H1 (cell line): ENCODE results near the gene USH2A. TPM values are rescaled to one million over a fixed set of nuclear protein-coding genes. Genes with fewer than 3 reads are reported as not detected.
A peak's percentile ranks its signal among the peaks of the same experiment; 100 is the strongest.

Source experiments
- CTCF ChIA-PET: fragments of 300-600 bp; sonication (Branson Sonifier 250); formaldehyde crosslinking; loops from one replicate; lab custom pipeline; 2021; ENCODE audit not compliant: partially characterized antibody; lab: Charles Lee
- POLR2A ChIA-PET: fragments of 300-600 bp; sonication (Branson Sonifier 250); formaldehyde crosslinking; loops from one replicate; lab custom pipeline; 2021; ENCODE audit warnings: inconsistent platforms; ENCODE audit not compliant: partially characterized antibody; lab: Charles Lee
- DNase-seq, 2 experiments: peaks; one replicate each; pipeline versions ENCODE4 v3.0.0 to v3.0.0-alpha.2; 2010 to 2022; ENCODE audit warnings: low spot score in 2 of 2, low read depth in 1 of 2, mixed read lengths in 1 of 2
- FAIRE-seq: peaks from 2 replicates; lab custom pipeline; 2011; peaks lifted over from hg19 to GRCh38; lab: Jason Lieb, UNC
- H2AFZ ChIP-seq: 2 replicates; pipeline ENCODE4 v1.8.1; 2012; ENCODE audit warnings: low read length, inconsistent platforms
- H2AK5ac ChIP-seq: 2 replicates; pipeline ENCODE4 v1.6.1; 2013; ENCODE audit warnings: low read depth, low read length
- H2BK120ac ChIP-seq: replicated peaks from 2 replicates; pipeline ENCODE3; 2013; ENCODE audit warnings: low read depth, low read length, inconsistent platforms
- H2BK12ac ChIP-seq: 2 replicates; pipeline ENCODE4 v1.6.1; 2013; ENCODE audit warnings: low read depth, low read length
- H2BK15ac ChIP-seq: 2 replicates; pipeline ENCODE4 v1.6.1; 2013; ENCODE audit warnings: low read length
- H2BK20ac ChIP-seq: 2 replicates; pipeline ENCODE4 v1.6.1; 2013; ENCODE audit warnings: low read length
- H2BK5ac ChIP-seq: 2 replicates; pipeline ENCODE4 v1.6.1; 2013; ENCODE audit warnings: low read depth, low read length
- H3K14ac ChIP-seq: 2 replicates; pipeline ENCODE4 v1.6.1; 2013; ENCODE audit warnings: inconsistent platforms; ENCODE audit not compliant: insufficient read length
- H3K18ac ChIP-seq: 2 replicates; pipeline ENCODE4 v1.6.1; 2013; ENCODE audit warnings: low read length; ENCODE audit errors: extremely low read depth
- H3K23ac ChIP-seq: 2 replicates; pipeline ENCODE4 v1.6.1; 2013; ENCODE audit warnings: inconsistent platforms; ENCODE audit not compliant: insufficient read length
- H3K23me2 ChIP-seq: 2 replicates; pipeline ENCODE4 v1.6.1; 2013; ENCODE audit warnings: low read depth, low read length
- H3K27ac ChIP-seq: 2 replicates; pipeline ENCODE4 v1.6.1; 2011; ENCODE audit warnings: low read depth, low read length, inconsistent platforms
- H3K27me3 ChIP-seq, 4 experiments: replicated peaks in 1 of 4; 1 replicate in 1 of 4; 2 replicates in 3 of 4; pipeline versions ENCODE4 v1.6.1 to v1.8.1; 2011 to 2013; ENCODE audit warnings: low read length in 3 of 4, mild to moderate bottlenecking in 3 of 4, inconsistent platforms in 2 of 4, mixed read lengths in 2 of 4, moderate library complexity in 1 of 4; ENCODE audit not compliant: control insufficient read depth in 3 of 4, insufficient read depth in 3 of 4; ENCODE audit errors: extremely low read depth in 1 of 4
- H3K36me3 ChIP-seq, 4 experiments: 2 replicates each; pipeline versions ENCODE4 v1.6.1 to v1.8.1; 2011 to 2013; ENCODE audit warnings: mild to moderate bottlenecking in 4 of 4, low read length in 3 of 4, moderate library complexity in 2 of 4, control low read depth in 1 of 4, inconsistent platforms in 1 of 4; ENCODE audit not compliant: insufficient read depth in 4 of 4, control insufficient read depth in 2 of 4
- H3K4ac ChIP-seq: replicated peaks from 2 replicates; pipeline ENCODE3; 2013; ENCODE audit warnings: low read length, low read depth, mixed read lengths, inconsistent platforms; ENCODE audit not compliant: insufficient read length
- H3K4me1 ChIP-seq, 4 experiments: replicated peaks in 1 of 4; 1 replicate in 1 of 4; 2 replicates in 3 of 4; pipeline versions ENCODE4 v1.6.1 to v1.8.1; 2011 to 2013; ENCODE audit warnings: low read length in 3 of 4, inconsistent platforms in 2 of 4, mixed read lengths in 1 of 4; ENCODE audit not compliant: insufficient read depth in 4 of 4, control insufficient read depth in 3 of 4
- H3K4me2 ChIP-seq, 2 experiments: 2 replicates each; pipeline versions ENCODE4 v1.6.1 to v1.8.1; 2011 to 2013; ENCODE audit warnings: low read depth in 2 of 2, low read length in 2 of 2, control low read depth in 1 of 2, inconsistent platforms in 1 of 2, mild to moderate bottlenecking in 1 of 2; ENCODE audit not compliant: insufficient read depth in 1 of 2
- H3K4me3 ChIP-seq, 4 experiments: fragments of 200-600, 300-600 bp in 1 of 4; sonication (generic), shearing (Covaris generic), sonication (Bioruptor Twin) in 1 of 4; 2 replicates each; pipeline versions ENCODE4 v1.5.1 to v1.8.1; 2011 to 2016; ENCODE audit warnings: low read length in 4 of 4, low read depth in 3 of 4, control low read depth in 2 of 4, inconsistent platforms in 2 of 4, mild to moderate bottlenecking in 2 of 4, mixed read lengths in 1 of 4, moderate library complexity in 1 of 4; ENCODE audit not compliant: insufficient read depth in 2 of 4; ENCODE audit errors: extremely low read depth in 1 of 4
- H3K56ac ChIP-seq: replicated peaks from 2 replicates; pipeline ENCODE3; 2013; ENCODE audit warnings: low read depth, mild to moderate bottlenecking, mixed read lengths, low read length, inconsistent platforms; ENCODE audit not compliant: insufficient read length
- H3K79me1 ChIP-seq: 2 replicates; pipeline ENCODE4 v1.6.1; 2013; ENCODE audit warnings: low read depth, low read length, control low read depth
- H3K79me2 ChIP-seq, 2 experiments: 2 replicates each; pipeline versions ENCODE4 v1.6.1 to v1.8.1; 2012 to 2013; ENCODE audit warnings: low read length in 2 of 2, mild to moderate bottlenecking in 2 of 2, inconsistent platforms in 1 of 2; ENCODE audit not compliant: insufficient read depth in 2 of 2, control insufficient read depth in 1 of 2
- H3K9ac ChIP-seq, 4 experiments: replicated peaks in 1 of 4; 1 replicate in 1 of 4; 2 replicates in 3 of 4; pipeline versions ENCODE4 v1.6.1 to v1.8.1; 2011 to 2013; ENCODE audit warnings: low read depth in 3 of 4, low read length in 3 of 4, control low read depth in 2 of 4, mild to moderate bottlenecking in 2 of 4, moderate library complexity in 2 of 4, inconsistent platforms in 1 of 4; ENCODE audit errors: extremely low read depth in 1 of 4
- H3K9me3 ChIP-seq, 2 experiments: 2 replicates each; pipeline versions ENCODE4 v1.6.1 to v1.8.1; 2012 to 2013; ENCODE audit warnings: mild to moderate bottlenecking in 2 of 2, moderate library complexity in 2 of 2, control low read depth in 1 of 2, inconsistent platforms in 1 of 2, low read depth in 1 of 2, low read length in 1 of 2, mixed read lengths in 1 of 2; ENCODE audit not compliant: insufficient read depth in 2 of 2
- H4K20me1 ChIP-seq, 2 experiments: replicated peaks in 1 of 2; 2 replicates each; pipeline versions ENCODE3 to v1.8.1; 2011 to 2013; ENCODE audit warnings: inconsistent platforms in 2 of 2, low read length in 2 of 2, mild to moderate bottlenecking in 1 of 2; ENCODE audit not compliant: insufficient read depth in 2 of 2, control insufficient read depth in 1 of 2
- H4K5ac ChIP-seq: 2 replicates; pipeline ENCODE4 v1.6.1; 2013; ENCODE audit warnings: low read length, low read depth, mixed read lengths, inconsistent platforms; ENCODE audit not compliant: insufficient read length
- H4K8ac ChIP-seq: 2 replicates; pipeline ENCODE4 v1.8.0; 2013; ENCODE audit warnings: mild to moderate bottlenecking, moderate library complexity, low read length, inconsistent platforms; ENCODE audit not compliant: insufficient read depth; ENCODE audit errors: extremely low read depth
- H4K91ac ChIP-seq: replicated peaks from 2 replicates; pipeline ENCODE3; 2013; ENCODE audit warnings: low read length, mixed read lengths, inconsistent platforms; ENCODE audit not compliant: insufficient read length
- ASH2L ChIP-seq: fragments of 200-600, 300-600 bp; sonication (generic); IDR thresholded peaks from one replicate; pipeline ENCODE4 v1.7.1; 2017; ENCODE audit warnings: low read length
- WGBS, 2 experiments: shearing (Covaris generic) in 1 of 2; methylation state at CpG; one replicate each; pipeline versions ENCODE4 v1.1.6 to v1.1.7; 2013 to 2015; ENCODE audit warnings: low lambda C conversion rate in 2 of 2, mixed read lengths in 2 of 2, inconsistent platforms in 1 of 2, low coverage in 1 of 2, missing lambda C conversion rate in 1 of 2; ENCODE audit not compliant: insufficient replicate concordance in 2 of 2, insufficient coverage in 1 of 2, insufficient read length in 1 of 2; ENCODE audit errors: extremely low coverage in 1 of 2, missing lambda C conversion rate in 1 of 2; 5-methylcytosine and 5-hydroxymethylcytosine counted together
- polyA plus RNA-seq, 7 experiments: library from polyadenylated mRNA; depleted of rRNA in 3 of 7; stranded (reverse) in 5 of 7; unstranded in 2 of 7; fragments of >200 nt in 5 of 7; fragments of 200-250 nt in 2 of 7; gene quantifications; 1 replicate in 5 of 7; 2 replicates in 1 of 7; 4 replicates in 1 of 7; pipeline versions ENCODE4 v1.2.1 to v1.2.3, GENCODE V29; 2011 to 2013; ENCODE audit warnings: missing spikeins in 2 of 7, mixed read lengths in 2 of 7
- total RNA-seq: library from RNA; stranded (reverse); fragmentation: NEBNext Ultra II Directional; extraction: Animal tissue kit (Norgen Biotek cat#: 25700); gene quantifications from 2 replicates; pipeline ENCODE4 v1.2.1, GENCODE V29; 2021

USH2A gene
- total and polyA plus RNA-seq, 2 of the 8 experiments (the other 6 are each of a cell fraction or from before 2014, with no cell fraction given) = 0.02 to 0.17 TPM

DNA sequence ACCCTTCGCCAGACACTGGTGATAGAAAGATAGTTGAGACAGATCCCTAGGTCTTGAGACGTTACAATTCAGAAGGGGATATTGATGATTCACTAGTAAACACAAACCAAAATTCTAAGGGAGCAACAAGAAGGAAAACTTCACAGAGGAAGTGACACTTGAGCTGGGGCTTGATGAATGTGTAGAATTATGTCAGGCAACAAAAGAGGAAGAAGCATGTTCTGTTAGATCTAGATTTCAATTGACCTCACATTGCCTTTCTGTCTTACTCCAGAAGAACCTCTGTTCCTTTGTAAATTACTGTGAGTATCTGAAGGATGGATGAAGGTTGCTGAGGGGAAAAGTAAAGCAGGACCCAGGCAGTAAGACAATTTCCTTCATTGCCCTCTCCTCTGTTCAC lies 528.0 kb downstream of the USH2A start:
- 94% methylated on average over 2 of the region's 2 CpGs; no CpG with 5 or more reads in 1 of the 2 experiments for WGBS, 2 experiments
- H3K4me3 ChIP-seq = no peak overlapping the region
- peaks cover 0 to 1% (median 0%) of the 10 kb centered on the region in 4 experiments; a peak in 1 of 7 replicates for H3K27me3 ChIP-seq
- H3K79me1 ChIP-seq = no peaks in the 10 kb centered on the region
- no peak overlapping the region for H3K18ac ChIP-seq
- no peak overlapping the region for H3K4ac ChIP-seq
- H3K56ac ChIP-seq = no peak overlapping the region
- no peaks in the 10 kb centered on the region for H3K4me1 ChIP-seq
- H2BK20ac ChIP-seq = no peak overlapping the region
- H2BK120ac ChIP-seq = no peak overlapping the region
- DNase-seq (no peak), FAIRE-seq (no peak)
- H3K27ac ChIP-seq = no peak overlapping the region
- CTCF ChIA-PET = interaction anchor here (0.6 to 1.4 kb wide), 2 partner anchors 326 to 773 kb away, joined by 3 read pairs; no protein-coding TSS in a partner anchor
- H3K14ac ChIP-seq = no peak overlapping the region
- no peak overlapping the region for H4K91ac ChIP-seq
- no peak overlapping the region for H3K23ac ChIP-seq
- no peak overlapping the region for H4K8ac ChIP-seq
- no peak overlapping the region for H3K4me2 ChIP-seq
- no peak overlapping the region for H2BK12ac ChIP-seq
- POLR2A ChIA-PET = no interaction called here
- H2AFZ ChIP-seq = 0 out of 2 replicates have a peak overlapping the region, but pooled peaks have one; percentile 74
- no peak overlapping the region for H2BK15ac ChIP-seq
- no peaks in the 10 kb centered on the region for H3K79me2 ChIP-seq
- H4K20me1 ChIP-seq = no peaks in the 10 kb centered on the region
- H2BK5ac ChIP-seq = no peak overlapping the region
- no peak for TF ChIP-seq ASH2L
- no peaks in the 10 kb centered on the region for H3K23me2 ChIP-seq
- no peak overlapping the region for H2AK5ac ChIP-seq
- H3K36me3 ChIP-seq = no peaks in the 10 kb centered on the region
- H3K9me3 ChIP-seq = no peaks in the 10 kb centered on the region
- no peak overlapping the region for H3K9ac ChIP-seq
- no peak overlapping the region for H4K5ac ChIP-seq
